SU-DHL-6 (cell line): ENCODE data around the gene RELCH.

Experiments used
- H2AFZ ChIP-seq: fragments of 200-600 bp; sonication (generic); 2 replicates; pipeline ENCODE4 v1.6.1; 2014; ENCODE audit warnings: low read depth, mild to moderate bottlenecking, moderate library complexity, mixed read lengths, antibody characterized with exemption, low read length; ENCODE audit not compliant: severe bottlenecking
- H3F3A ChIP-seq: fragments of 200-600 bp; shearing (Covaris generic); 2 replicates; pipeline ENCODE4 v1.6.0; 2016; ENCODE audit warnings: antibody characterized with exemption, mild to moderate bottlenecking; ENCODE audit not compliant: insufficient read depth
- H3K27ac ChIP-seq: fragments of 200-600 bp; sonication (generic); 2 replicates; pipeline ENCODE4 v1.5.1; 2016; ENCODE audit warnings: low read depth, mild to moderate bottlenecking, low read length, moderate library complexity, mixed read lengths
- H3K27me3 ChIP-seq: fragments of 200-600 bp; sonication (generic), shearing (Covaris generic); 2 replicates; pipeline ENCODE4 v1.6.0; 2014; ENCODE audit warnings: mild to moderate bottlenecking, low read length
- H3K36me3 ChIP-seq: fragments of 200-600 bp; sonication (generic); 2 replicates; pipeline ENCODE4 v1.6.1; 2014; ENCODE audit warnings: mild to moderate bottlenecking, low read length, mixed read lengths
- H3K4me2 ChIP-seq: fragments of 300-600, 200-600 bp; shearing (Covaris generic), sonication (generic); 2 replicates; pipeline ENCODE4 v1.6.0; 2014; ENCODE audit warnings: low read length, low read depth, mild to moderate bottlenecking; ENCODE audit not compliant: poor library complexity, severe bottlenecking
- H3K4me3 ChIP-seq: fragments of 200-600 bp; sonication (generic); 2 replicates; pipeline ENCODE4 v1.5.1; 2014; ENCODE audit warnings: antibody characterized with exemption, low read length, mild to moderate bottlenecking, mixed read lengths; ENCODE audit not compliant: insufficient read depth, poor library complexity, severe bottlenecking
- H3K79me2 ChIP-seq: fragments of 200-600 bp; sonication (generic); 2 replicates; pipeline ENCODE4 v1.6.1; 2014; ENCODE audit warnings: mild to moderate bottlenecking, low read length, moderate library complexity; ENCODE audit not compliant: insufficient read depth
- H3K9ac ChIP-seq: fragments of 200-600 bp; sonication (generic); 2 replicates; pipeline ENCODE4 v1.7.0; 2014; ENCODE audit warnings: mild to moderate bottlenecking, low read length
- H3K9me2 ChIP-seq: fragments of 200-600 bp; sonication (generic); replicated peaks from 2 replicates; pipeline ENCODE4 v1.6.1; 2014; ENCODE audit warnings: low read length; ENCODE audit not compliant: insufficient read depth
- H3K9me3 ChIP-seq: fragments of 200-600 bp; sonication (generic); 2 replicates; pipeline ENCODE4 v1.6.1; 2014; ENCODE audit warnings: low read length, mixed read lengths; ENCODE audit not compliant: insufficient read depth
- H4K20me1 ChIP-seq: fragments of 200-600 bp; sonication (generic); 2 replicates; pipeline ENCODE4 v1.6.1; 2014; ENCODE audit warnings: low read depth, mild to moderate bottlenecking, antibody characterized with exemption, low read length, moderate library complexity, mixed read lengths
- CTCF ChIP-seq: fragments of 200-600 bp; sonication (generic); IDR thresholded peaks from one replicate; pipeline ENCODE4 v1.5.1; 2017; ENCODE audit warnings: antibody characterized with exemption, mild to moderate bottlenecking, low read length, moderate library complexity; ENCODE audit not compliant: insufficient read depth, poor library complexity, severe bottlenecking
- EZH2phosphoT487 ChIP-seq: fragments of 200-600 bp; sonication (generic), shearing (Covaris generic); conservative IDR thresholded peaks from 2 replicates; pipeline ENCODE4 v1.6.1; 2018; ENCODE audit warnings: mild to moderate bottlenecking, antibody characterized with exemption, low read length, moderate library complexity, mixed read lengths

RELCH gene

DNA sequence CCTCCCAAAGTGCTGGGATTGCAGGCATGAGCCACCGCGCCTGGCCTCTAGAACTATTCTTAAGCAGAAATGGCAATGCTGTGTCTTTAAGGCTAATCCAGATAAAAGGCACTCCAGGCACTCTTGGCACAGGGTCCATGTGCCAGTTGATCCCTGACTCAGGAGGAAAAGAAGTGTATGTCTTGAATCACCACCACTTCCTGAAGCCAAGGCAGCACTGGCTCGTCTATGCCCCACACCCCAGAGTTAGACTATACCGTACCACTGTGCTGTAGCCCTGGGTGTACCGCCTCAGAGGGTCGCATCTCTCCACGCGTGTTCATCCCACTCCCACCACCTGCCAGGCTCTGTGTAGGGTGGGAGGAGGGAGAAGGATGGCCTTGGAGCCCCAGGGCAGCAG is 147.1 kb downstream of the RELCH start:
- no peaks in the 10 kb centered on the region for H3K9me2 ChIP-seq
- no peak overlapping the region for H2AFZ ChIP-seq
- H3K9me3 ChIP-seq: no peaks in the 10 kb centered on the region
- H3K27ac ChIP-seq: no peak overlapping the region
- no peaks in the 10 kb centered on the region for H3F3A ChIP-seq
- no peaks in the 10 kb centered on the region for H4K20me1 ChIP-seq
- TF ChIP-seq EZH2phosphoT487 (no peak), CTCF (no peak)
- no peaks in the 10 kb centered on the region for H3K79me2 ChIP-seq
- H3K36me3 ChIP-seq: no peaks in the 10 kb centered on the region
- H3K4me3 ChIP-seq: no peak overlapping the region
- no peak overlapping the region for H3K9ac ChIP-seq
- no peak overlapping the region for H3K4me2 ChIP-seq
- no peaks in the 10 kb centered on the region for H3K27me3 ChIP-seq

- Histone ChIP-seq H3K9me3 (no peaks in the 10 kb centered on the region), H2AFZ (no peak overlapping the region), H3K9ac (no peak overlapping the region), H3K4me3 (no peak overlapping the region), H3K9me2 (no peaks in the 10 kb centered on the region), H3K79me2 (no peaks in the 10 kb centered on the region), H3K27ac (no peak overlapping the region), H3F3A (no peaks in the 10 kb centered on the region), H3K4me2 (no peak overlapping the region), H4K20me1 (no peaks in the 10 kb centered on the region), H3K36me3 (no peaks in the 10 kb centered on the region), H3K27me3 (no peaks in the 10 kb centered on the region)
- TF ChIP-seq CTCF (no peak), EZH2phosphoT487 (no peak)
These were observed 148.4 kb downstream of the RELCH start for GRCh38 chr18:62335494-62335893.

- H3K9me3 ChIP-seq: no peaks in the 10 kb centered on the region
- H3K9ac ChIP-seq: no peak overlapping the region
- no peaks in the 10 kb centered on the region for H3K79me2 ChIP-seq
- H3K4me2 ChIP-seq: no peak overlapping the region
- H2AFZ ChIP-seq: no peak overlapping the region
- H3K27me3 ChIP-seq: no peaks in the 10 kb centered on the region
- no peak overlapping the region for H3K27ac ChIP-seq
- H3K4me3 ChIP-seq: no peak overlapping the region
- no peaks in the 10 kb centered on the region for H4K20me1 ChIP-seq
- H3K9me2 ChIP-seq: no peaks in the 10 kb centered on the region
- H3F3A ChIP-seq: no peaks in the 10 kb centered on the region
- no peak for TF ChIP-seq EZH2phosphoT487
- no peak for TF ChIP-seq CTCF
- no peaks in the 10 kb centered on the region for H3K36me3 ChIP-seq
These were observed 149.6 kb downstream of the RELCH start for GRCh38 chr18:62336618-62337017.

GRCh38 chr18:62337336-62337735 is 150.3 kb downstream of the RELCH start:
- H3K9me3 ChIP-seq: no peaks in the 10 kb centered on the region
- H3K9ac ChIP-seq: no peak overlapping the region
- H4K20me1 ChIP-seq: no peaks in the 10 kb centered on the region
- no peaks in the 10 kb centered on the region for H3K27me3 ChIP-seq
- H3K36me3 ChIP-seq: no peaks in the 10 kb centered on the region
- H2AFZ ChIP-seq: no peak overlapping the region
- no peaks in the 10 kb centered on the region for H3K9me2 ChIP-seq
- no peaks in the 10 kb centered on the region for H3K79me2 ChIP-seq
- H3K27ac ChIP-seq: no peak overlapping the region
- H3K4me2 ChIP-seq: no peak overlapping the region
- TF ChIP-seq EZH2phosphoT487: no peak
- no peak for TF ChIP-seq CTCF
- no peaks in the 10 kb centered on the region for H3F3A ChIP-seq
- H3K4me3 ChIP-seq: no peak overlapping the region
